Smooth muscle cell (in vitro differentiated cells): ENCODE data around the gene CUX1. TPM values are rescaled to one million over a fixed set of nuclear protein-coding genes. Genes with fewer than 3 reads are reported as not detected.

Experiments used
- DNase-seq: peaks from one replicate; lab custom pipeline; 2025; ENCODE audit not compliant: unreplicated experiment; lab: John Stamatoyannopoulos, UW
- H2AFZ ChIP-seq: fragments of 200-600 bp; sonication (generic); 2 replicates; pipeline ENCODE4 v1.6.0; 2016; ENCODE audit warnings: antibody characterized with exemption, low read depth, mild to moderate bottlenecking
- H3F3A ChIP-seq: fragments of 200-600 bp; sonication (generic); 2 replicates; pipeline ENCODE4 v1.6.0; 2017; ENCODE audit warnings: antibody characterized with exemption, low read depth
- H3K27ac ChIP-seq: fragments of 200-600 bp; sonication (generic); 2 replicates; pipeline ENCODE4 v1.5.1; 2016; ENCODE audit warnings: low read depth, mild to moderate bottlenecking
- H3K27me3 ChIP-seq: fragments of 200-600 bp; sonication (generic); 2 replicates; pipeline ENCODE4 v1.6.1; 2016; ENCODE audit warnings: low read depth, mild to moderate bottlenecking
- H3K36me3 ChIP-seq: fragments of 200-600 bp; sonication (generic); 2 replicates; pipeline ENCODE4 v1.5.1; 2016; ENCODE audit warnings: low read depth
- H3K4me1 ChIP-seq: fragments of 200-600 bp; sonication (generic); 2 replicates; pipeline ENCODE4 v1.5.1; 2016; ENCODE audit warnings: low read depth
- H3K4me2 ChIP-seq: fragments of 200-600 bp; sonication (generic); 2 replicates; pipeline ENCODE4 v1.6.0; 2016; ENCODE audit warnings: mild to moderate bottlenecking
- H3K4me3 ChIP-seq: fragments of 200-600 bp; sonication (generic); 2 replicates; pipeline ENCODE4 v1.5.1; 2016; ENCODE audit warnings: mild to moderate bottlenecking
- H3K79me2 ChIP-seq: fragments of 200-600 bp; sonication (generic); 2 replicates; pipeline ENCODE4 v1.6.0; 2016; ENCODE audit warnings: low read depth, mild to moderate bottlenecking
- H3K9ac ChIP-seq: fragments of 200-600 bp; sonication (generic); 2 replicates; pipeline ENCODE4 v1.6.0; 2016; ENCODE audit warnings: low read depth
- H3K9me3 ChIP-seq: fragments of 200-600 bp; sonication (generic); replicated peaks from 2 replicates; pipeline ENCODE4 v1.5.1; 2016; ENCODE audit warnings: low read depth
- H4K20me1 ChIP-seq: fragments of 200-600 bp; sonication (generic); 2 replicates; pipeline ENCODE4 v1.6.0; 2016; ENCODE audit warnings: low read depth
- CTCF ChIP-seq: fragments of 200-600 bp; sonication (generic); IDR thresholded peaks from 2 replicates; pipeline ENCODE4 v1.5.1; 2017; ENCODE audit warnings: borderline replicate concordance, mild to moderate bottlenecking, antibody characterized with exemption; ENCODE audit not compliant: insufficient read depth, poor library complexity, severe bottlenecking
- WGBS: methylation state at CpG from one replicate; pipeline ENCODE4 v1.1.7; 2016; ENCODE audit warnings: low lambda C conversion rate; 5-methylcytosine and 5-hydroxymethylcytosine counted together
- polyA plus RNA-seq: library from polyadenylated mRNA; unstranded; fragments of >200 nt; fragmentation: Nextera tagmentation; extraction: Ambion mirVana; gene quantifications from 2 replicates; pipeline ENCODE4 v1.2.1, GENCODE V29; 2016
- total RNA-seq: library from RNA; depleted of rRNA; stranded (reverse); fragments of >200 nt; gene quantifications from 2 replicates; pipeline ENCODE4 v1.2.3, GENCODE V29; 2014

Gene CUX1
- total and polyA plus RNA-seq, 2 experiments from 2014 or later, result 56.3 to 78.4 TPM

- Histone ChIP-seq H4K20me1 (no peaks in the 10 kb centered on the region), H3K9me3 (no peaks in the 10 kb centered on the region), H3K4me1 (peaks cover 10% of the 10 kb centered on the region), H3K4me3 (no peak overlapping the region), H3K36me3 (no peaks in the 10 kb centered on the region), H3K27ac (peak overlapping the region; percentile 95), H3K9ac (no peak overlapping the region), H3K27me3 (no peaks in the 10 kb centered on the region), H3F3A (peaks cover 15% of the 10 kb centered on the region), H3K4me2 (no peak overlapping the region), H3K79me2 (peaks cover 7% of the 10 kb centered on the region), H2AFZ (no peak overlapping the region)
- no peak for DNase-seq
- TF ChIP-seq CTCF, result no peak
- WGBS, result 100% methylated on average over 3 of the region's 3 CpGs
These were observed 337.0 kb downstream of the CUX1 start for GRCh38 chr7:102154425-102154824.

GRCh38 chr7:102155821-102156441 lies 338.5 kb downstream of the CUX1 start:
- no peak for DNase-seq
- H3K27ac ChIP-seq, result peak overlapping the region; percentile 21
- no peaks in the 10 kb centered on the region for H3K36me3 ChIP-seq
- H3K4me3 ChIP-seq, result no peak overlapping the region
- no peaks in the 10 kb centered on the region for H3K27me3 ChIP-seq
- H3F3A ChIP-seq, result peaks cover 15% of the 10 kb centered on the region
- no peak overlapping the region for H3K9ac ChIP-seq
- no peak overlapping the region for H3K4me2 ChIP-seq
- no peak for TF ChIP-seq CTCF
- H2AFZ ChIP-seq, result no peak overlapping the region
- H3K9me3 ChIP-seq, result no peaks in the 10 kb centered on the region
- no peaks in the 10 kb centered on the region for H4K20me1 ChIP-seq
- 62% methylated on average over 10 of the region's 10 CpGs for whole genome bisulfite sequencing
- peaks cover 10% of the 10 kb centered on the region for H3K4me1 ChIP-seq
- peaks cover 7% of the 10 kb centered on the region for H3K79me2 ChIP-seq

- Histone ChIP-seq H3K4me3 (no peak overlapping the region), H4K20me1 (no peaks in the 10 kb centered on the region), H3K36me3 (no peaks in the 10 kb centered on the region), H3K27me3 (no peaks in the 10 kb centered on the region), H3K4me1 (peaks cover 10% of the 10 kb centered on the region), H3K27ac (no peak overlapping the region), H3F3A (peaks cover 13% of the 10 kb centered on the region), H3K79me2 (peaks cover 5% of the 10 kb centered on the region), H3K4me2 (no peak overlapping the region), H3K9me3 (no peaks in the 10 kb centered on the region), H3K9ac (no peak overlapping the region), H2AFZ (no peak overlapping the region)
- DNase-seq, result no peak
- WGBS, result 100% methylated on average over 9 of the region's 9 CpGs
- TF ChIP-seq CTCF, result no peak
These were observed 339.4 kb downstream of the CUX1 start for GRCh38 chr7:102156867-102157266.

GRCh38 chr7:102165136-102165535 lies 347.7 kb downstream of the CUX1 start:
- H3K79me2 ChIP-seq, result no peaks in the 10 kb centered on the region
- no peak overlapping the region for H3K9ac ChIP-seq
- no peak overlapping the region for H3K4me2 ChIP-seq
- TF ChIP-seq CTCF, result no peak
- no peak overlapping the region for H2AFZ ChIP-seq
- no peaks in the 10 kb centered on the region for H4K20me1 ChIP-seq
- no peak overlapping the region for H3K27ac ChIP-seq
- H3F3A ChIP-seq, result no peaks in the 10 kb centered on the region
- H3K4me3 ChIP-seq, result no peak overlapping the region
- no peaks in the 10 kb centered on the region for H3K27me3 ChIP-seq
- no peaks in the 10 kb centered on the region for H3K36me3 ChIP-seq
- 80% methylated on average over 6 of the region's 6 CpGs for WGBS
- no peak for DNase-seq
- peaks cover 2% of the 10 kb centered on the region for H3K4me1 ChIP-seq
- no peaks in the 10 kb centered on the region for H3K9me3 ChIP-seq
